DMS 273 (cell line): ENCODE results near the gene MYO1D.
A peak's percentile ranks its signal among the peaks of the same experiment; 100 is the strongest.
"Not testable (repeated sequence)": the region's sequence is repeated elsewhere in the genome, so short reads cannot be mapped to it uniquely, and the experiment has no call there.

Experiments
- DNase-seq: peaks from one replicate; lab custom pipeline; 2025; ENCODE audit not compliant: unreplicated experiment; lab: John Stamatoyannopoulos, UW

Gene MYO1D

GRCh38 chr17:32693194-32693897 is 183.6 kb downstream of the MYO1D start:
- peak; percentile 61 for DNase-seq

GRCh38 chr17:32692179-32692578 is 184.7 kb downstream of the MYO1D start:
- DNase-seq: no peak

GRCh38 chr17:32689348-32689747 is 187.6 kb downstream of the MYO1D start:
- DNase-seq: no peak

- no peak for DNase-seq
Observed at GRCh38 chr17:32688221-32688620, 188.7 kb downstream of the MYO1D start.

- no peak for DNase-seq
Observed at GRCh38 chr17:32684087-32684958, 192.6 kb downstream of the MYO1D start.

- no peak for DNase-seq
Observed at GRCh38 chr17:32673964-32674363, 203.0 kb downstream of the MYO1D start.

GRCh38 chr17:32672711-32673110 is 204.2 kb downstream of the MYO1D start:
- no peak for DNase-seq

- peak; percentile 32 for DNase-seq
Observed at GRCh38 chr17:32671896-32672295, 205.0 kb downstream of the MYO1D start.

- DNase-seq: no peak
Observed at GRCh38 chr17:32664936-32665583, 211.9 kb downstream of the MYO1D start.

GRCh38 chr17:32660496-32660985 is 216.4 kb downstream of the MYO1D start:
- no peak for DNase-seq

- peak; percentile 82 for DNase-seq
Observed at GRCh38 chr17:32659419-32659842, 217.5 kb downstream of the MYO1D start.

GRCh38 chr17:32658470-32659418 is 218.2 kb downstream of the MYO1D start:
- DNase-seq: no peak

- DNase-seq: no peak
Observed at GRCh38 chr17:32656886-32657285, 220.0 kb downstream of the MYO1D start.

GRCh38 chr17:32654324-32654723 is 222.6 kb downstream of the MYO1D start:
- no peak for DNase-seq

- DNase-seq: no peak
Observed at GRCh38 chr17:32651084-32651483, 225.8 kb downstream of the MYO1D start.

GRCh38 chr17:32648450-32648849 is 228.5 kb downstream of the MYO1D start:
- no peak for DNase-seq

GRCh38 chr17:32646941-32647340 is 230.0 kb downstream of the MYO1D start:
- DNase-seq: no peak

- not testable (repeated sequence) for DNase-seq
Observed at GRCh38 chr17:32641514-32641913, 235.4 kb downstream of the MYO1D start.

- no peak for DNase-seq
Observed at GRCh38 chr17:32636598-32637218, 240.2 kb downstream of the MYO1D start.

- DNase-seq: no peak
Observed at GRCh38 chr17:32634167-32634566, 242.8 kb downstream of the MYO1D start.
